ENCODE data around the gene PARVB. TPM values are rescaled to one million over a fixed set of nuclear protein-coding genes. Genes with fewer than 3 reads are reported as not detected.

Gene PARVB
- total and polyA plus RNA-seq, 11 donors = 54.9 to 172 (median 95.8) TPM

DNA sequence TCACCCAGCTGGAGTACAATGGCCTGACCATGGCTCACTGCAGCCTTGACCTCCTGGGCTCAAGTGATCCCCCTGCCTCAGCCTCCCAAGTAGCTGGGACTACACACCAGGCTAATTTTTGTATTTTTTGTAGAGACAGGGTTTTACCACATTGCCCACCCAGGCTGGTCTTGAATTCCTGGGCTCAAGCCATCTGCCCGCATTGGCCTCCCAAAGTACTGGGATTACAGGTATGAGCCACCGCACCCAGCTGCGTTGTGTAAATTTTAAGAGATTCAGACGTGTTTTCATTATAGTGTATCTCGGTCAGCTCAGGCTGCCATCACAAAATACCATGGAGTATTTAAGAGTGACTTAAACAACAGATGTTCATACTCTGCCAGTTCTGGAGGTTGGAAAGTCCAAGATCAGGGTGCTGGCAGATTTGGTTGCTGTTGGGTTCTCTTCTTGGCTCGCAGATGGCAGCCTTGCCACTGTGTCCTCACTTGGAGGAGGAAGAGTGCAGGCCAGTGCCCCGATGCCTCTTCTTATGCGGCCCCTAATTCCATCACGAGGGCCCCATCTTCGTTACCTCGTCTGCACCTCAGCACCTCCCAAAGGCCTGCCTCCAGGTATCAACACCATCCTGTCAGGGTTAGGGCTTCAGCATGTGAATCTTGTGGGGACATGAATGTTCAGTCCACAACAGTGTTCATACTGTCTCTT lies 32.6 kb upstream of the PARVB start:
- Histone ChIP-seq H3K27ac (no peak overlapping the region), H3K36me3 (peaks cover 0 to 94% (median 87%) of the 10 kb centered on the region in 9 donors), H3K9me3 (no peaks in the 10 kb centered on the region), H3K4me1 (peaks cover 0 to 27% (median 9%) of the 10 kb centered on the region in 12 donors), H3K4me3 (no peak overlapping the region), H3K27me3 (no peaks in the 10 kb centered on the region)
- DNase-seq (no peak), ATAC-seq (no peak)
- intact Hi-C loops (cut with DNase I) = loop anchor here in 9 of 10 donors (1.0 to 10.0 kb wide), 10 partner anchors 93 to 635 kb away; no protein-coding TSS in a partner anchor
- 92 to 98% (median 95%) methylated on average over 11 of the region's 11 CpGs for WGBS, 4 donors
- TF ChIP-seq POLR2A (IDR thresholded peaks at IDR 0.05) = no peak
- TF ChIP-seq, protein P1, sequence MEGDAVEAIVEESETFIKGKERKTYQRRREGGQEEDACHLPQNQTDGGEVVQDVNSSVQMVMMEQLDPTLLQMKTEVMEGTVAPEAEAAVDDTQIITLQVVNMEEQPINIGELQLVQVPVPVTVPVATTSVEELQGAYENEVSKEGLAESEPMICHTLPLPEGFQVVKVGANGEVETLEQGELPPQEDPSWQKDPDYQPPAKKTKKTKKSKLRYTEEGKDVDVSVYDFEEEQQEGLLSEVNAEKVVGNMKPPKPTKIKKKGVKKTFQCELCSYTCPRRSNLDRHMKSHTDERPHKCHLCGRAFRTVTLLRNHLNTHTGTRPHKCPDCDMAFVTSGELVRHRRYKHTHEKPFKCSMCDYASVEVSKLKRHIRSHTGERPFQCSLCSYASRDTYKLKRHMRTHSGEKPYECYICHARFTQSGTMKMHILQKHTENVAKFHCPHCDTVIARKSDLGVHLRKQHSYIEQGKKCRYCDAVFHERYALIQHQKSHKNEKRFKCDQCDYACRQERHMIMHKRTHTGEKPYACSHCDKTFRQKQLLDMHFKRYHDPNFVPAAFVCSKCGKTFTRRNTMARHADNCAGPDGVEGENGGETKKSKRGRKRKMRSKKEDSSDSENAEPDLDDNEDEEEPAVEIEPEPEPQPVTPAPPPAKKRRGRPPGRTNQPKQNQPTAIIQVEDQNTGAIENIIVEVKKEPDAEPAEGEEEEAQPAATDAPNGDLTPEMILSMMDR (IDR thresholded peaks at IDR 0.05) = no peak

DNA sequence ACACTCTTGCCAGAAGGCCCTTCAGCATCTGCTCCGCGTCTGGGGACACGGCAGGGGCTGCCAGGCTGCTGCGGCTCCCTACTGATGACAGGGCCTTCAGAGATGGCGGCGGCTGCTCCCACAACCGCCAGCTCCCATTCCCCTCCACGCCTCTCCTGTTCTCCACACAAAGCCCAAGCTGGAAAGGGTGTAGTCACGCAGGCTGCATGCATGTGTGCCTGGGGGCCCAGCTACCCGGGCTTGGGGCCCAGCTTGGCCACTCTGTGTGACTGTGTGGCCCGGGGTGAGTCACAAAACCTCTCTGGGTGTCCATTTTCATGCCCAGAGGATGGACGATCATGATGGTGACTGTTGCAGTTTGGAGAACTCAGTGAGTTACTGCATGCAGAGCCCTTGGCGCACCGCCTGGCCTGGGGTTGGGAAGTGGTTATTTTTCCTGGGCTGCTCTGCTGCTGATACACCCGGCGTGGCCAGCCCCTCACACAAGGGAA lies 31.7 kb upstream of the PARVB start:
- Histone ChIP-seq H3K4me1 (peaks cover 0 to 27% (median 9%) of the 10 kb centered on the region in 12 donors), H3K36me3 (peaks cover 0 to 94% (median 87%) of the 10 kb centered on the region in 9 donors), H3K27ac (no peak overlapping the region), H3K27me3 (no peaks in the 10 kb centered on the region), H3K4me3 (no peak overlapping the region), H3K9me3 (no peaks in the 10 kb centered on the region)
- intact Hi-C loops (cut with DNase I) = loop anchor here in 9 of 10 donors (1.0 to 10.0 kb wide), 10 partner anchors 92 to 634 kb away; no protein-coding TSS in a partner anchor
- DNase-seq (no peak), ATAC-seq (no peak)
- 72 to 81% (median 75%) methylated on average over 10 to 16 of the region's 16 CpGs for WGBS, 4 donors
- no peak for TF ChIP-seq POLR2A (IDR thresholded peaks at IDR 0.05)
- TF ChIP-seq, protein P1 (IDR thresholded peaks at IDR 0.05) = no peak

DNA sequence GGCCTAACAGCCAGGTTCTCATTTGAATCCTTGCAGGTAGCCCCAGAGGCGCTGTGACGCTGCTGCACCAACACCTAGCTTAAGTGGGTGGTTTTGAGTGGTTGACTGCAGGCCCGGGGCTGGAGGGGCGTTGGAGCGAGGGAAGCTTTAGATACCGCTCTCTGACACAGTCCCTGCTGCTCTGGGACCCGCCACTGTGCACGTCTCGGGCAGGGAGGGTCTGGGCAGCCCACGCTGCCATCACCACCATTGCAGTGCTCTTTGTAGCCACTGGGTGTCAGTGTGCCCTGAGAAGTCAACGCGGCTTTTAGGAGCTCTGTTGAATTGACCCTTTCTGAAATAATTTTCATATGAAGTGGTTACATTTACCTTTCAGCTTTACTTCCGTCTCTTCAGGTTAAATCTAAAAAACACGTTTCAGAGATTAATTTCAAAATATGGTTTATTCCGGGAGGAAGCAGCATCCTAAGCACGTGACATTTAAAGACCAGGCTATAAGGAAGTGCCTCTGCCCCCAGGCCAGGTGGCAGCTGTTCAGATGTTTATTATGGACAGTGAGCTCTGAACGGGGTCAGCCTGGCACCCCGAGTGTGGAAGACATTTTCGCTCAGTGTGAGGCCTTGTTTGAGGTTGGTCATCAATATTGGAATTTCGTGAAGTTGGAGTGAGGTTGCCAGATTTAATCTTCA lies 30.9 kb upstream of the PARVB start:
- no peaks in the 10 kb centered on the region for H3K9me3 ChIP-seq
- no peaks in the 10 kb centered on the region for H3K27me3 ChIP-seq
- H3K4me3 ChIP-seq = no peak overlapping the region
- ATAC-seq = peak in 3 of 4 donors; percentile 62 to 77 (median 70)
- 29 to 33% (median 31%) methylated on average over 19 to 20 of the region's 20 CpGs for WGBS, 4 donors
- H3K36me3 ChIP-seq = peaks cover 0 to 94% (median 82%) of the 10 kb centered on the region in 9 donors
- H3K27ac ChIP-seq = peak overlapping the region in 1 of 12 donors; percentile 61
- TF ChIP-seq, protein P1 (IDR thresholded peaks at IDR 0.05) = peak; percentile 90 to 98 (median 96)
- no peak for TF ChIP-seq POLR2A (IDR thresholded peaks at IDR 0.05)
- DNase-seq = peak; percentile 38 to 73 (median 56)
- intact Hi-C loops (cut with DNase I) = loop anchor here (1.0 to 10.0 kb wide), 11 partner anchors 92 to 634 kb away; no protein-coding TSS in a partner anchor
- peaks cover 0 to 31% (median 9%) of the 10 kb centered on the region in 12 donors for H3K4me1 ChIP-seq

DNA sequence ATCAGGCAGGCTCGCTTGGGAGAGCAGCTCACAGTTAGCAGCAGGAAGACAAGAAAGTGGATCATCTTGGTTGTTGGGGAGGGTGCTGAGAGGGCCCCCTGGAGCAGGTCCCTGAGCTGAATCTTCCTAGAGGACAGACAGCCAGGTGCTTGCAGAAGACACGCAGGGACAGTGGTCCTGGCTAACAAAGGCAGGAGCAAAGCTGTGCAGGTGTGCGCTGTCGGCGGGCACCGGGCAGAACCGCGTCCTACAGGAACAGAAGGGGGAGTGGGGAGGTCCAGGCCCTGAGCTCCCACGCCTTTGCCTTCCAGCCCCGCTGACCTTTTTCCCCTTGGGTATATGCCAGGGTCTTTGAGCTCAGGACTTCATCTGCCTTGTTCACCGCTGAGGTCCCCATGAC lies 30.1 kb upstream of the PARVB start:
- Histone ChIP-seq H3K27me3 (no peaks in the 10 kb centered on the region), H3K27ac (peak overlapping the region in 2 of 12 donors; percentile 8 to 61), H3K9me3 (no peaks in the 10 kb centered on the region), H3K4me3 (no peak overlapping the region), H3K4me1 (peaks cover 0 to 35% (median 9%) of the 10 kb centered on the region in 12 donors), H3K36me3 (peaks cover 0 to 94% (median 75%) of the 10 kb centered on the region in 9 donors)
- ATAC-seq (no peak), DNase-seq (no peak)
- intact Hi-C loops (cut with DNase I) = loop anchor here in 6 of 10 donors (2.0 to 10.0 kb wide), 6 partner anchors 93 to 633 kb away; no protein-coding TSS in a partner anchor
- 71 to 95% (median 88%) methylated on average over 5 to 11 of the region's 11 CpGs for WGBS, 4 donors
- no peak for TF ChIP-seq POLR2A (IDR thresholded peaks at IDR 0.05)
- TF ChIP-seq, protein P1 (IDR thresholded peaks at IDR 0.05) = no peak
